H1 (cell line): ENCODE measurements around the gene DPY19L1. TPM values are rescaled to one million over a fixed set of nuclear protein-coding genes. Genes with fewer than 3 reads are reported as not detected.

Experiments
- ASH2L ChIP-seq: fragments of 200-600, 300-600 bp; sonication (generic); IDR thresholded peaks from one replicate; pipeline ENCODE4 v1.7.1; 2017; ENCODE audit warnings: low read length
- ATF2 ChIP-seq: IDR thresholded peaks from 2 replicates; pipeline ENCODE4 v1.6.1; 2012; ENCODE audit warnings: low read length, inconsistent platforms
- BRCA1 ChIP-seq: IDR thresholded peaks from 2 replicates; pipeline ENCODE4 v1.6.1; 2012; ENCODE audit warnings: low read depth, low read length, improper control_type of control experiment
- EP300 ChIP-seq, 2 experiments: IDR thresholded peaks; 1 replicate in 1 of 2; 2 replicates in 1 of 2; pipeline ENCODE4 v1.6.1; 2011 to 2012; ENCODE audit warnings: low read depth in 2 of 2, low read length in 2 of 2, mild to moderate bottlenecking in 2 of 2, borderline replicate concordance in 1 of 2, inconsistent platforms in 1 of 2, moderate library complexity in 1 of 2
- FOSL1 ChIP-seq: IDR thresholded peaks from 2 replicates; pipeline ENCODE4 v1.6.1; 2011; ENCODE audit warnings: mild to moderate bottlenecking, low read depth, low read length, moderate library complexity; ENCODE audit not compliant: insufficient read depth
- HDAC6 ChIP-seq: IDR thresholded peaks from one replicate; pipeline ENCODE4 v1.7.1; 2012; ENCODE audit warnings: low read depth, mild to moderate bottlenecking, inconsistent platforms, low read length, moderate library complexity
- JUND ChIP-seq: IDR thresholded peaks from 2 replicates; pipeline ENCODE4 v1.6.1; 2011; ENCODE audit warnings: mild to moderate bottlenecking, improper control_type of control experiment, low read length
- KDM1A ChIP-seq: fragments of 200-600, 300-600 bp; sonication (generic); IDR thresholded peaks from 2 replicates; pipeline ENCODE4 v1.7.1; 2016; ENCODE audit warnings: mild to moderate bottlenecking, low read length, borderline replicate concordance
- KDM4A ChIP-seq: IDR thresholded peaks from one replicate; pipeline ENCODE4 v1.7.1; 2012; ENCODE audit warnings: low read depth, mild to moderate bottlenecking, moderate library complexity, low read length, inconsistent platforms; ENCODE audit not compliant: severe bottlenecking
- NANOG ChIP-seq: IDR thresholded peaks from 2 replicates; pipeline ENCODE4 v1.6.1; 2011; ENCODE audit warnings: low read length, low read depth, mild to moderate bottlenecking, inconsistent platforms; ENCODE audit not compliant: insufficient read depth, poor library complexity, severe bottlenecking
- NRF1 ChIP-seq: IDR thresholded peaks from 2 replicates; pipeline ENCODE4 v1.6.1; 2011; ENCODE audit warnings: mild to moderate bottlenecking, low read depth, low read length, improper control_type of control experiment
- POU5F1 ChIP-seq: IDR thresholded peaks from 2 replicates; pipeline ENCODE4 v1.6.1; 2011; ENCODE audit warnings: low read depth, mild to moderate bottlenecking, low read length, moderate library complexity
- SIN3A ChIP-seq, 2 experiments: IDR thresholded peaks in 1 of 2; conservative IDR thresholded peaks in 1 of 2; 2 replicates each; pipeline ENCODE4 v1.6.1; 2011 to 2012; ENCODE audit warnings: low read length in 2 of 2, improper control_type of control experiment in 1 of 2, low read depth in 1 of 2, mild to moderate bottlenecking in 1 of 2
- SP1 ChIP-seq: IDR thresholded peaks from 2 replicates; pipeline ENCODE4 v1.6.1; 2011; ENCODE audit warnings: low read depth, low read length
- SP4 ChIP-seq: IDR thresholded peaks from 2 replicates; pipeline ENCODE4 v1.6.1; 2012; ENCODE audit warnings: low read length, inconsistent platforms
- TCF12 ChIP-seq: IDR thresholded peaks from 2 replicates; pipeline ENCODE4 v1.6.1; 2011; ENCODE audit warnings: low read depth, mild to moderate bottlenecking, low read length
- YY1 ChIP-seq: IDR thresholded peaks from 2 replicates; pipeline ENCODE4 v1.6.1; 2011; ENCODE audit warnings: low read depth, mild to moderate bottlenecking, low read length
- ZNF274 ChIP-seq: IDR thresholded peaks from 2 replicates; pipeline ENCODE4 v1.7.0; 2012; ENCODE audit warnings: low read length, borderline replicate concordance; ENCODE audit errors: extremely low read depth
- polyA plus RNA-seq, 7 experiments: library from polyadenylated mRNA; depleted of rRNA in 3 of 7; stranded (reverse) in 5 of 7; unstranded in 2 of 7; fragments of >200 nt in 5 of 7; fragments of 200-250 nt in 2 of 7; gene quantifications; 1 replicate in 5 of 7; 2 replicates in 1 of 7; 4 replicates in 1 of 7; pipeline versions ENCODE4 v1.2.1 to v1.2.3, GENCODE V29; 2011 to 2013; ENCODE audit warnings: missing spikeins in 2 of 7, mixed read lengths in 2 of 7
- total RNA-seq: library from RNA; stranded (reverse); fragmentation: NEBNext Ultra II Directional; extraction: Animal tissue kit (Norgen Biotek cat#: 25700); gene quantifications from 2 replicates; pipeline ENCODE4 v1.2.1, GENCODE V29; 2021

The DPY19L1 gene
- total and polyA plus RNA-seq, 2 of the 8 experiments (the other 6 are each of a cell fraction or from before 2014, with no cell fraction given) = 14.1 to 23.3 TPM

GRCh38 chr7:35015346-35015859 lies 21.9 kb downstream of the DPY19L1 start (continued):
- TF ChIP-seq JUND (no peak), HDAC6 (no peak), FOSL1 (no peak), SIN3A (conservative IDR thresholded peaks at IDR 0.05 in 1 of 2, IDR thresholded peaks at IDR 0.05 in 1 of 2; ENCODE audit: low read depth in 1 of 2, low read length in 2 of 2) (no peak), ZNF274 (no peak), SP4 (no peak), YY1 (peak; percentile 83), NANOG (no peak), NRF1 (no peak), SP1 (peak; percentile 70; the same call in 1 of the 2 replicates), ASH2L (peak; percentile 26), ATF2 (no peak), KDM1A (no peak), TCF12 (peak; percentile 97), BRCA1 (no peak), KDM4A (no peak), POU5F1 (no peak; the same call in 1 of the 2 replicates), EP300 (IDR thresholded peaks at IDR 0.05; ENCODE audit: borderline replicate concordance in 1 of 2, low read depth in 2 of 2, low read length in 2 of 2) (peak in 1 of 2 experiments; percentile 92; a peak in 1 of 3 replicates)
